GM06990 (cell line): ENCODE measurements around the gene MLN.

Experiments
- DNase-seq: peaks from one replicate; pipeline ENCODE4 v3.0.0-alpha.2; 2011; ENCODE audit not compliant: insufficient read length; ENCODE audit errors: extremely low read depth
- H3K27me3 ChIP-seq: replicated peaks from 2 replicates; pipeline ENCODE4 v1.6.0; 2011; ENCODE audit warnings: low read length; ENCODE audit not compliant: control insufficient read depth, insufficient read depth
- H3K36me3 ChIP-seq: 2 replicates; pipeline ENCODE4 v1.5.1; 2011; ENCODE audit warnings: low read length; ENCODE audit not compliant: control insufficient read depth, insufficient read depth
- H3K4me3 ChIP-seq: replicated peaks from 2 replicates; pipeline ENCODE4 v1.5.1; 2011; ENCODE audit warnings: low read depth, mild to moderate bottlenecking, control low read depth, low read length
- TF ChIP-seq, protein P1 (sequence below): IDR thresholded peaks from 2 replicates; pipeline ENCODE4 v1.5.1; 2011; ENCODE audit warnings: low read length, control low read depth, mild to moderate bottlenecking, inconsistent platforms; ENCODE audit not compliant: insufficient read depth, poor library complexity, severe bottlenecking

Gene MLN

DNA sequence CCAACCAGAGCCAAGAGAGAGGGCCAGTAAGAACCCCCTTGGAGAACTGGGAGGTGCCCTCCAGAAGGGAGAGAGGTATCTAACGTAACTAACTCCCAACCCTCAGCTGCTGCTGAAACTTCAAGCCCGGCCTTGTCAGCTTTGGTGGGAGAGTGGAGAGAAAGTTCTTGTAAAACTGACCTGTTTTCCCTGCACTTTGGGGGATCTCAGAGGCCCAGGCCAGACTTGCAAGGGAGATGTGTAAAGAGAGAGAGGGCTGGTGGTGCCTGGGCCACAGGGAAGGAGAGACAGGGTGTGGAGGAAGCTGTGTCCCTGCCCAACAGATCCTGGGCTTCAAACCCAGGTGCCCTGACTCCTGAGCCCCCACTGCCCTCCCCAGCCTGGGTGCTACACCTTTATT is 39.8 kb downstream of the MLN start:
- Histone ChIP-seq H3K36me3 (no peaks in the 10 kb centered on the region), H3K27me3 (no peaks in the 10 kb centered on the region; the same call in 1 of the 2 replicates), H3K4me3 (no peak overlapping the region)
- DNase-seq = no peak
- TF ChIP-seq, protein P1, sequence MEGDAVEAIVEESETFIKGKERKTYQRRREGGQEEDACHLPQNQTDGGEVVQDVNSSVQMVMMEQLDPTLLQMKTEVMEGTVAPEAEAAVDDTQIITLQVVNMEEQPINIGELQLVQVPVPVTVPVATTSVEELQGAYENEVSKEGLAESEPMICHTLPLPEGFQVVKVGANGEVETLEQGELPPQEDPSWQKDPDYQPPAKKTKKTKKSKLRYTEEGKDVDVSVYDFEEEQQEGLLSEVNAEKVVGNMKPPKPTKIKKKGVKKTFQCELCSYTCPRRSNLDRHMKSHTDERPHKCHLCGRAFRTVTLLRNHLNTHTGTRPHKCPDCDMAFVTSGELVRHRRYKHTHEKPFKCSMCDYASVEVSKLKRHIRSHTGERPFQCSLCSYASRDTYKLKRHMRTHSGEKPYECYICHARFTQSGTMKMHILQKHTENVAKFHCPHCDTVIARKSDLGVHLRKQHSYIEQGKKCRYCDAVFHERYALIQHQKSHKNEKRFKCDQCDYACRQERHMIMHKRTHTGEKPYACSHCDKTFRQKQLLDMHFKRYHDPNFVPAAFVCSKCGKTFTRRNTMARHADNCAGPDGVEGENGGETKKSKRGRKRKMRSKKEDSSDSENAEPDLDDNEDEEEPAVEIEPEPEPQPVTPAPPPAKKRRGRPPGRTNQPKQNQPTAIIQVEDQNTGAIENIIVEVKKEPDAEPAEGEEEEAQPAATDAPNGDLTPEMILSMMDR = no peak

DNA sequence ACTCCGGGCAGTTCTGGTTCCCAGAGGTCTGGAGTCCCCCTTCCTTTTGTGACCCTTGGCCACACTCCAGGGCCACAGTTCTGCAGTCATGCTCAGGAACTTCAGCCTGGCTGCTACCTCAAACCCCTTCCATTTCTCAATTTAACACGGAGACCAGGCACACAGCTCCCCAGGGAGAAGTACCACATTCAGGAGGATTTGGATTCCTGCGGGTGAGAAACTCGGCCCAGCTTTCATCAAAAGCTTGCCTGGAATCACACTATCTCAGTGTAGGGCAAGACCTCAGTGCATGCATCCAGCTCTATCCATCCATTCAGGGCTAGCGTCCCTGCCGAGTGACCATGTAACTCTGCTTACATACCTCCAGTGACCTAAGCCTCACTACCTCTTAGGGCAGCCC is 40.3 kb downstream of the MLN start:
- DNase-seq = no peak
- H3K36me3 ChIP-seq = no peaks in the 10 kb centered on the region
- no peaks in the 10 kb centered on the region; the same call in 1 of the 2 replicates for H3K27me3 ChIP-seq
- no peak overlapping the region for H3K4me3 ChIP-seq
- TF ChIP-seq, protein P1 = no peak

DNA sequence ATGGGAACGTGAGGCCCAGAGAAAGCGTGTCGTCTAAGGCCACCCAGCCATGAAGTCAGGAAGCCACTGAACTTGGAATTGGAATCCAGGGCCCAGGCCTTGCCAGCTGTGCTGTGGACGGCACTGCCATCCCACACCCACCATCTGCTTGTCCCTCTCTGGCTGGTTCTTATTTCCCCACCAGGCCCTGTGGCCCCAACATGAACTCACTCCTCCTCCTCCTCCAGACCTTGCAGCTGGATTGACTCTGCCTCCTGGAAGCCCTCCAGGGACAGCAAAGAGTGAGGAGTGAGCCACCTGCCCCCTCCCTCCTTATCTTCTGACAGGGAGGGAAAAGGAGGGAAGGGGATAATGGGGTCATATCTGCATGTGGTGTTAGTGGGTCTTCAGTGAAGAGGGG is 41.1 kb downstream of the MLN start:
- no peaks in the 10 kb centered on the region for H3K36me3 ChIP-seq
- no peak overlapping the region for H3K4me3 ChIP-seq
- TF ChIP-seq, protein P1 = no peak
- no peaks in the 10 kb centered on the region; the same call in 1 of the 2 replicates for H3K27me3 ChIP-seq
- no peak for DNase-seq

DNA sequence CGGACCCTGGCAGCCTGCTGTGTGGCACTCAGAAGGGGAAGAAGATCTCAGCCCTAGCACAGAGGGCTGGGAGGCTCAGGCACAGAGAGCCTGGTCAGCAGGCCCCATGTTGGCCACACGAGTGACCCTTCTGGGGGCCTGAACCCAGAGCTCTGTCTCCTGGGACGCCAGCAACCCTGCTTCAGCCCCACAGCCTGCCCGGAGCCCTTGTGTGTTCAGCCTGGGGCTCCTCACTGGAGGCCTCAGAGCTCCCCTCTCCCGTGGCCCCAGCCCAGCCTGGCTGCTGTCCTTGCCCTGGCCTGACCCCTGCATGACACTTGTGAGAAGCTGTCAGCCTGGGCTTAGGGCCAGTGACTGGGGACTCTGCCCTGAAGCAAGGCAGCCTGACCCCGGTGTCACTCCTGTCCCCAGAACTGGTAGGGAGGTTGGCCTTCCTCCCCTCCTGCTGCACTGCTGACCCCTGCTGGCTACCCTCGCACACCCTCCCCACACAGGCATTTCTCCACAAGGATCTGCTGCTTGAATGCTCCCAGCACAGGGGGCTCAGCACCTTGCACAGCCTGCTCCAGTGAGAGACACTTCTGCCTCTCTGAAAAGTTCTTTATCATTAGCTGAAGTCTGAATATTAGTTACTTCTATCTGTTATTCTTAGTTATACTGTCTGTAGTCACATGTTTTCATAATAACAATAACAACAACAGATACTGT is 41.7 kb downstream of the MLN start:
- no peak overlapping the region for H3K4me3 ChIP-seq
- H3K27me3 ChIP-seq = no peaks in the 10 kb centered on the region; the same call in 1 of the 2 replicates
- no peaks in the 10 kb centered on the region for H3K36me3 ChIP-seq
- TF ChIP-seq, protein P1 = peak; percentile 75
- DNase-seq = peak; percentile 33

DNA sequence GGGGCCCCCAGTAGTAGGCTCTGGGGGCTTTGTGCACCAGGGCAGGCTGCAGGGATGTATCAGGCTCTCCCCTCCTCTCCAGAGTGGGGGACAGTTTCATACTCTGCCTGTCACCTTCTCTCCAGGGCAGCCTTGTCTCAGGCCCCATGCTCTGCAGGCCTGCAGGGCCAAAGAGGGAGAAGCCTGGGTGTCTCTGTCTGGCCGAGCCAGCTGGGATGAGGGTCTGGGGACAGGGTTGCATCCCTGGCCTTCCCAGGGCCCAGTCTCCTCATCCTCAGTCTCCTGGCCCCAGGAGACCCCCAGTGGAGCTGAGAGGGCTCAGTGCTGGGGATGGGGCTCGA is 42.3 kb downstream of the MLN start:
- no peak for DNase-seq
- Histone ChIP-seq H3K27me3 (peaks cover 2% of the 10 kb centered on the region), H3K36me3 (no peaks in the 10 kb centered on the region), H3K4me3 (no peak overlapping the region)
- TF ChIP-seq, protein P1 = no peak
